Measurements from ENCODE around the gene BDKRB1. TPM values are rescaled to one million over a fixed set of nuclear protein-coding genes. Genes with fewer than 3 reads are reported as not detected.

The BDKRB1 gene
- total and polyA plus RNA-seq, 9 of the 15 experiments (the other 6 are each of a cell fraction or from before 2014, with no cell fraction given) = 0.06 to 0.23 (median 0.09) TPM; not detected in 1

DNA sequence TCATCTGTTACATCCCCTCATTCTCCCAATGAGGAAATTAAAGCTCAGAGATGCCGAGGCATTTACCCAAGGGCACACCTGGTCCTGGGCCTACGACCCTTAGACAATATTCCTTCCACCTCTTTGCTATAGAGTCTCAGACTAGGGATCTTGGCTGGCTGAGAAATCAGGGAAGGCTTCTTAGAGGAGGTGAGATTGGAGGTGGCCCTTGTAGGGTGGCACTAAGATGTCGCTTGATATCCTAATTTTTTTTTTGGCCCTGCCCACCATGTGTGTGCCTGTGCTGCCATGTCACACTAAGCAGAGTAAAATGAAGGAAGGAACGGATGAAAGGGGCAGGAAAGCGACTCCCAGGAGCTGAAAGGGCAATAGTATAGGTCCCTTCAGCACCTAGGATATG is 30.8 kb upstream of the BDKRB1 start:
- TF ChIP-seq ZFP36 (IDR thresholded peaks at IDR 0.05; ENCODE audit: low read depth, low read length, partially characterized antibody) = peak; percentile 64
- TF ChIP-seq, protein P1, sequence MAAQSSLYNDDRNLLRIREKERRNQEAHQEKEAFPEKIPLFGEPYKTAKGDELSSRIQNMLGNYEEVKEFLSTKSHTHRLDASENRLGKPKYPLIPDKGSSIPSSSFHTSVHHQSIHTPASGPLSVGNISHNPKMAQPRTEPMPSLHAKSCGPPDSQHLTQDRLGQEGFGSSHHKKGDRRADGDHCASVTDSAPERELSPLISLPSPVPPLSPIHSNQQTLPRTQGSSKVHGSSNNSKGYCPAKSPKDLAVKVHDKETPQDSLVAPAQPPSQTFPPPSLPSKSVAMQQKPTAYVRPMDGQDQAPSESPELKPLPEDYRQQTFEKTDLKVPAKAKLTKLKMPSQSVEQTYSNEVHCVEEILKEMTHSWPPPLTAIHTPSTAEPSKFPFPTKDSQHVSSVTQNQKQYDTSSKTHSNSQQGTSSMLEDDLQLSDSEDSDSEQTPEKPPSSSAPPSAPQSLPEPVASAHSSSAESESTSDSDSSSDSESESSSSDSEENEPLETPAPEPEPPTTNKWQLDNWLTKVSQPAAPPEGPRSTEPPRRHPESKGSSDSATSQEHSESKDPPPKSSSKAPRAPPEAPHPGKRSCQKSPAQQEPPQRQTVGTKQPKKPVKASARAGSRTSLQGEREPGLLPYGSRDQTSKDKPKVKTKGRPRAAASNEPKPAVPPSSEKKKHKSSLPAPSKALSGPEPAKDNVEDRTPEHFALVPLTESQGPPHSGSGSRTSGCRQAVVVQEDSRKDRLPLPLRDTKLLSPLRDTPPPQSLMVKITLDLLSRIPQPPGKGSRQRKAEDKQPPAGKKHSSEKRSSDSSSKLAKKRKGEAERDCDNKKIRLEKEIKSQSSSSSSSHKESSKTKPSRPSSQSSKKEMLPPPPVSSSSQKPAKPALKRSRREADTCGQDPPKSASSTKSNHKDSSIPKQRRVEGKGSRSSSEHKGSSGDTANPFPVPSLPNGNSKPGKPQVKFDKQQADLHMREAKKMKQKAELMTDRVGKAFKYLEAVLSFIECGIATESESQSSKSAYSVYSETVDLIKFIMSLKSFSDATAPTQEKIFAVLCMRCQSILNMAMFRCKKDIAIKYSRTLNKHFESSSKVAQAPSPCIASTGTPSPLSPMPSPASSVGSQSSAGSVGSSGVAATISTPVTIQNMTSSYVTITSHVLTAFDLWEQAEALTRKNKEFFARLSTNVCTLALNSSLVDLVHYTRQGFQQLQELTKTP (IDR thresholded peaks at IDR 0.05; ENCODE audit: low read depth in 1 of 2, partially characterized antibody in 2 of 2) = no peak
- no peak for ATAC-seq
- FAIRE-seq = no peak
- POLR2A ChIA-PET = no interaction called here
- Histone ChIP-seq H3K79me2 (ENCODE audit: control insufficient read depth, insufficient read depth, low read length) (no peaks in the 10 kb centered on the region), H3K9ac (ENCODE audit: insufficient read depth in 1 of 2, low read depth in 2 of 2, low read length in 2 of 2) (no peak overlapping the region), H3K4me3 (no peak overlapping the region), H3K9me1 (ENCODE audit: control insufficient read depth, insufficient read depth, low read length) (no peaks in the 10 kb centered on the region), H2AFZ (ENCODE audit: low read depth, low read length) (no peak overlapping the region), H3K9me3 (replicated peaks; ENCODE audit: control insufficient read depth, insufficient read depth, low read depth, low read length) (no peaks in the 10 kb centered on the region), H4K20me1 (replicated peaks; ENCODE audit: control insufficient read depth, insufficient read depth, low read length) (no peaks in the 10 kb centered on the region), H3K27me3 (ENCODE audit: control insufficient read depth in 2 of 2, insufficient read depth in 2 of 2, low read length in 2 of 2) (peaks cover 0 to 7% of the 10 kb centered on the region in 2 experiments; a peak in 1 of 5 replicates), H3K36me3 (ENCODE audit: control insufficient read depth, insufficient read depth, low read length) (no peaks in the 10 kb centered on the region), H3K4me2 (ENCODE audit: insufficient read depth, low read length) (no peak overlapping the region), H3K27ac (ENCODE audit: extremely low read depth, low read depth, low read length) (no peak overlapping the region), H3K4me1 (replicated peaks in 1 of 2; ENCODE audit: control insufficient read depth in 2 of 2, insufficient read depth in 2 of 2, low read length in 2 of 2) (no peaks in the 10 kb centered on the region)
- WGBS (ENCODE audit: insufficient coverage, low coverage, missing lambda C conversion rate) = 0% methylated on average over 5 of the region's 5 CpGs
- in situ Hi-C loops (cut with MboI) = no loop called here
- intact Hi-C loops (cut with micrococcal nuclease) = no loop called here
- no TSS peak for BruUV-seq (replicated peaks)
- no peak for DNase-seq (ENCODE audit: extremely low read depth in 1 of 4, low spot score in 3 of 4)
- CTCF ChIA-PET (ENCODE audit: low intra/inter-chr PET ratio) = no interaction called here
